Kidney (tissue), 14 donors: ENCODE measurements around the gene CEMIP2. TPM values are rescaled to one million over a fixed set of nuclear protein-coding genes. Genes with fewer than 3 reads are reported as not detected.

Experiments used
- DNase-seq, 5 donors: peaks; one replicate each; pipeline ENCODE4 v3.0.0-alpha.2; 2013 to 2020
- FAIRE-seq: peaks from 2 replicates; lab custom pipeline; 2012; peaks lifted over from hg19 to GRCh38; lab: Jason Lieb, UNC
- H3K27ac ChIP-seq, 2 donors: one replicate each; pipeline ENCODE4 v1.7.0; 2013; ENCODE audit warnings: low read depth in 2 of 2, low read length in 2 of 2, inconsistent platforms in 1 of 2
- H3K27me3 ChIP-seq: one replicate; pipeline ENCODE4 v1.7.1; 2013; ENCODE audit warnings: low read length, inconsistent platforms; ENCODE audit not compliant: control insufficient read depth, insufficient read depth
- H3K36me3 ChIP-seq, 3 donors: one replicate each; pipeline versions ENCODE4 v1.7.0 to v1.7.1; 2013; ENCODE audit warnings: low read length in 3 of 3, control low read depth in 1 of 3, inconsistent platforms in 1 of 3; ENCODE audit not compliant: insufficient read depth in 3 of 3, control insufficient read depth in 2 of 3
- H3K4me1 ChIP-seq, 3 donors: one replicate each; pipeline versions ENCODE4 v1.7.0 to v1.7.1; 2013; ENCODE audit warnings: low read length in 3 of 3, inconsistent platforms in 1 of 3, low read depth in 1 of 3; ENCODE audit not compliant: control insufficient read depth in 2 of 3, insufficient read depth in 2 of 3
- H3K4me3 ChIP-seq, 3 donors: one replicate each; pipeline versions ENCODE4 v1.7.0 to v1.8.1; 2013; ENCODE audit warnings: low read length in 3 of 3, control low read depth in 1 of 3, inconsistent platforms in 1 of 3
- H3K9ac ChIP-seq, 3 donors: one replicate each; pipeline versions ENCODE4 v1.7.0 to v1.7.1; 2013; ENCODE audit warnings: low read length in 3 of 3, control low read depth in 1 of 3, inconsistent platforms in 1 of 3
- H3K9me3 ChIP-seq, 3 donors: one replicate each; pipeline versions ENCODE4 v1.7.0 to v1.7.1; 2013; ENCODE audit warnings: low read length in 3 of 3, control low read depth in 1 of 3, inconsistent platforms in 1 of 3; ENCODE audit not compliant: control insufficient read depth in 2 of 3, insufficient read depth in 1 of 3
- CTCF ChIP-seq: IDR thresholded peaks from 3 replicates; pipeline ENCODE4 v1.5.1; 2012; ENCODE audit warnings: mild to moderate bottlenecking, moderate library complexity, borderline replicate concordance; ENCODE audit not compliant: insufficient read depth; ENCODE audit errors: extremely low read depth
- intact Hi-C: fragments of 100-400 bp; cut with DNase I; formaldehyde crosslinking; loops from one replicate; pipeline ENCODE4 v1.11.1; 2022
- polyA plus RNA-seq: library from polyadenylated mRNA; stranded (reverse); fragments of 350-450 nt; fragmentation: Illumina TruSeq; extraction: RNeasy Lipid Tissue Mini Kit (QIAGEN cat#74804); gene quantifications from one replicate; pipeline ENCODE4 v1.2.3, GENCODE V29; 2014; ENCODE audit warnings: low read depth, low replicate concordance; ENCODE audit not compliant: insufficient read depth
- total RNA-seq: library from RNA; stranded (reverse); fragmentation: NEBNext Ultra II Directional; extraction: Animal tissue kit (Norgen Biotek cat#: 25700); gene quantifications from one replicate; pipeline ENCODE4 v1.2.1, GENCODE V29; 2021
- donor health status: control.
- donor health status: control.
- donor health status: control.
- donor health status: control.
- donor health status: control.
- donor health status: DM: yes; HTN: yes; CAD: no.
- donor health status: Normal renal cell carcinoma (clear cell type).

CEMIP2 gene
- total and polyA plus RNA-seq, 2 donors from 2014 or later, result 13.9 to 70.7 TPM

DNA sequence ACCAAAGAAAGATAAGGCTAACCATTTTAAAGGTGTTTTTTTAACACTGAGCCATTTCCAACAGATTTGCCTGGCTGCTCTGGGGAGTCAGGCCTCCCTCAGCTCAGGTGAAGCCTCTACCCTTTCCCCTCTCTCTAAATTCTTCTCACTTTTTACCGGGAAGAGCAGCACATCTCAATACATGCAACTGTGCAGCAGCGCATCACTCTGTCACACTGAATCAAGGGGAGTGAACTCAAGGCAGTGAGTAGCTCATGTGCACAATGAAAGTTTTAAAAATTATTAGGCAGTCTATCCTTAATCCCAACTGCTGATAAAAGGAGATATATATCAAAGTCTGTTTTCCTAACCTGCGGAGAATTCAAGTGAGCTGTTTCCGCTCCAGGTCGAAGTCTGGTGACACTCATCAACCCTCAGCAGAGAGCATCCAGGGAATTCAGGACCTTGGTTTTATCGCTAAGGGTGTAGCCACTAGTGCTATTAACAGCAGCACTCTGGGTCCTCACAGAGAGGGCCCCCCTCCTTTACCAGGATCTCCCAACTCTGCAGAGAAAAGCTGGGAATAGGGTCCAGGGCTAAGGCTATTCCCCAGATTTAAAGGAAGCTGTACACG lies 1.0 kb downstream of the CEMIP2 start:
- H3K27me3 ChIP-seq, result no peaks in the 10 kb centered on the region
- no peaks in the 10 kb centered on the region for H3K36me3 ChIP-seq
- no peak for TF ChIP-seq CTCF
- DNase-seq (peak in 3 of 5 donors; percentile 11 to 43 (median 34)), FAIRE-seq (no peak)
- peak overlapping the region; percentile 26 to 86 (median 50) for H3K9ac ChIP-seq
- no peaks in the 10 kb centered on the region for H3K9me3 ChIP-seq
- intact Hi-C loops, result no loop called here
- H3K4me1 ChIP-seq, result peaks cover 0 to 13% (median 8%) of the 10 kb centered on the region in 3 donors
- peak overlapping the region; percentile 70 to 92 (median 87) for H3K4me3 ChIP-seq
- peak overlapping the region in 1 of 2 donors; percentile 96 for H3K27ac ChIP-seq

DNA sequence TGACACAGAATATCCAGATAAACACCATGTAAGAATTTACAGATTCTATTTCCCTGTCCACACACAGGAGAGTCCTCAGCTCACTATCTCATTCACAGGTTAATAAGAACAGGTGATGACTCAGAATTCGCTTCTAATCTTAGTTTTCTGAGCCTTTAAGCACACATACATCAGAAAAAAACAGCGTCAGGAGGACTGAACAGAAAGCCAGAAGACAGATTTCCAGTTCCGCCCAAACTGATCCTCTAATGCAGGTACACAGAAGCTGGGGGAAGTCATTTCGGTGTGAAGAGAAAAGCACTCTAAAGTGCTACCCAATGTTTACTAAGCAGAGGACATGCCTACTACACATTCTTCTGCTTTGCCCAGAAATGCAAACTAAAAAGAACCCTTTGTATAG lies 1.6 kb downstream of the CEMIP2 start:
- no peak for TF ChIP-seq CTCF
- H3K9me3 ChIP-seq, result no peaks in the 10 kb centered on the region
- intact Hi-C loops, result no loop called here
- no peaks in the 10 kb centered on the region for H3K36me3 ChIP-seq
- H3K9ac ChIP-seq, result no peak overlapping the region
- peak overlapping the region in 2 of 3 donors; percentile 87 to 92 for H3K4me3 ChIP-seq
- FAIRE-seq (no peak), DNase-seq (no peak)
- no peaks in the 10 kb centered on the region for H3K27me3 ChIP-seq
- H3K4me1 ChIP-seq, result peaks cover 0 to 13% (median 8%) of the 10 kb centered on the region in 3 donors
- peak overlapping the region in 1 of 2 donors; percentile 61 for H3K27ac ChIP-seq

DNA sequence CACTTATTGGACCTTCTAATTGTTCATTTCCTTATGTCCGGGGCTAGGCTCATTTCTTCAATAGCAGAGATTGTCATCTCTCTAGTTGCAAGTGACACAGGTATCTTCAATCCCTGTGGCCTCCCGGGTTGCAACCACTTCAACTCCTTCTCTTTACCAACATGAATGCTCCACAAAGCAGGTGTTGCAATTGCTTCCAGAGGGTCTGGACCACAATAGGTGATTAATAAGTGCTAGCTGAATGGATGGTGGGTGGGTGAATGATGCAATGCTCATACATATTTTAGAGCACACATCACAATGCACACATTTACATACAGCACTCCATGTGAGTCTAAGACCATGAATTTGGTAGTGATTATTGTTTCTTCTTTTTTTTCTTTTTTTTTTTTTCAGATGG lies 2.6 kb downstream of the CEMIP2 start:
- DNase-seq (no peak), FAIRE-seq (no peak)
- H3K27me3 ChIP-seq, result no peaks in the 10 kb centered on the region
- intact Hi-C loops, result no loop called here
- H3K4me3 ChIP-seq, result peak overlapping the region in 1 of 3 donors; percentile 36
- H3K9ac ChIP-seq, result no peak overlapping the region
- TF ChIP-seq CTCF, result no peak
- H3K9me3 ChIP-seq, result no peaks in the 10 kb centered on the region
- H3K4me1 ChIP-seq, result peaks cover 0 to 13% (median 8%) of the 10 kb centered on the region in 3 donors
- H3K27ac ChIP-seq, result no peak overlapping the region
- no peaks in the 10 kb centered on the region for H3K36me3 ChIP-seq
